GM12878 (cell line): ENCODE results near the gene IDI1. TPM values are rescaled to one million over a fixed set of nuclear protein-coding genes. Genes with fewer than 3 reads are reported as not detected.

Experiments
- ATAC-seq: fragments of 200-7000 bp; cut with Tn5 transposase; 3 replicates; pipeline ENCODE4 v1.9.1; 2020; ENCODE audit warnings: mild to moderate bottlenecking, moderate library complexity
- BruUV-seq: library from RNA; stranded (reverse); fragments of 400-500 nt; replicated peaks from 2 replicates; lab custom pipeline; 2021; lab: Mats Ljungman, UMichigan
- CTCF ChIA-PET: fragments of 300-600 bp; sonication (Branson Sonifier 250); formaldehyde crosslinking; extraction: SDS; loops from one replicate; lab custom pipeline; 2021; ENCODE audit warnings: inconsistent platforms; lab: Yijun Ruan, JAX
- POLR2A ChIA-PET: fragments of 350-600 bp; formaldehyde crosslinking; extraction: SDS; loops from one replicate; lab custom pipeline; 2021; ENCODE audit warnings: inconsistent platforms; lab: Charles Lee
- RAD21 ChIA-PET: fragments of 300-600 bp; sonication (Branson Sonifier 250); formaldehyde crosslinking; loops from one replicate; lab custom pipeline; 2023; ENCODE audit warnings: antibody characterized with exemption; ENCODE audit not compliant: unreplicated experiment; lab: Charles Lee
- SMC1A ChIA-PET: fragments of 300-600 bp; sonication (Branson Sonifier 250); formaldehyde crosslinking; loops from one replicate; lab custom pipeline; 2023; ENCODE audit not compliant: unreplicated experiment, uncharacterized antibody; lab: Charles Lee
- DNase-seq: peaks from one replicate; pipeline ENCODE4 v3.0.0-alpha.2; 2011; ENCODE audit warnings: low read depth, low spot score
- FAIRE-seq: peaks from 3 replicates; lab custom pipeline; 2011; peaks lifted over from hg19 to GRCh38; lab: Jason Lieb, UNC
- H2AFZ ChIP-seq: 2 replicates; pipeline ENCODE4 v1.6.0; 2011; ENCODE audit warnings: low read depth, low read length, control low read depth; ENCODE audit not compliant: control insufficient read depth
- H3K27ac ChIP-seq: 2 replicates; pipeline ENCODE4 v1.5.1; 2011; ENCODE audit warnings: control low read depth; ENCODE audit not compliant: control insufficient read depth, insufficient read depth
- H3K27me3 ChIP-seq, 2 experiments: replicated peaks in 1 of 2; 2 replicates each; pipeline versions ENCODE4 v1.6.0 to v1.6.1; 2011; ENCODE audit warnings: low read length in 1 of 2; ENCODE audit not compliant: control insufficient read depth in 2 of 2, insufficient read depth in 2 of 2
- H3K36me3 ChIP-seq, 2 experiments: 2 replicates each; pipeline ENCODE4 v1.5.1; 2011; ENCODE audit warnings: low read length in 1 of 2; ENCODE audit not compliant: control insufficient read depth in 2 of 2, insufficient read depth in 2 of 2
- H3K4me1 ChIP-seq: 2 replicates; pipeline ENCODE4 v1.6.1; 2011; ENCODE audit warnings: mild to moderate bottlenecking, low read length, moderate library complexity, mixed read lengths; ENCODE audit not compliant: control insufficient read depth, insufficient read depth
- H3K4me2 ChIP-seq: 2 replicates; pipeline ENCODE4 v1.6.0; 2011; ENCODE audit warnings: control low read depth; ENCODE audit not compliant: control insufficient read depth, insufficient read depth
- H3K4me3 ChIP-seq: fragments of 200-600 bp; sonication (generic); 2 replicates; pipeline ENCODE4 v1.5.1; 2016
- H3K79me2 ChIP-seq: 2 replicates; pipeline ENCODE4 v1.6.0; 2011; ENCODE audit warnings: low read length; ENCODE audit not compliant: control insufficient read depth, insufficient read depth
- H3K9ac ChIP-seq: 2 replicates; pipeline ENCODE4 v1.8.0; 2011; ENCODE audit warnings: low read length, control low read depth, mixed read lengths; ENCODE audit not compliant: control insufficient read depth, insufficient read depth
- H3K9me3 ChIP-seq: replicated peaks from 3 replicates; pipeline ENCODE4 v1.5.1; 2011; ENCODE audit warnings: mild to moderate bottlenecking, low read length; ENCODE audit not compliant: control insufficient read depth, insufficient read depth
- H4K20me1 ChIP-seq: 2 replicates; pipeline ENCODE4 v1.6.0; 2011; ENCODE audit not compliant: control insufficient read depth, insufficient read depth
- FOXK2 ChIP-seq: fragments of 450-650 bp; IDR thresholded peaks from 2 replicates; pipeline ENCODE4 v1.6.1; 2017; ENCODE audit warnings: mild to moderate bottlenecking, moderate library complexity
- LARP7 ChIP-seq: fragments of 450-650 bp; IDR thresholded peaks from 2 replicates; pipeline ENCODE4 v1.6.1; 2017; ENCODE audit warnings: mild to moderate bottlenecking
- MXI1 ChIP-seq: fragments of 150-350 bp; IDR thresholded peaks from 2 replicates; pipeline ENCODE4 v1.6.1; 2011; ENCODE audit warnings: low read depth, mild to moderate bottlenecking, inconsistent platforms, low read length, improper control_type of control experiment
- RAD21 ChIP-seq: IDR thresholded peaks from 2 replicates; pipeline ENCODE4 v1.6.1; 2011; ENCODE audit warnings: mild to moderate bottlenecking, low read depth, low read length, moderate library complexity; ENCODE audit not compliant: insufficient read depth
- RBBP5 ChIP-seq: fragments of 200-600 bp; sonication (generic); conservative IDR thresholded peaks from 2 replicates; pipeline ENCODE4 v1.6.1; 2016
- SMC3 ChIP-seq: IDR thresholded peaks from 2 replicates; pipeline ENCODE4 v1.6.1; 2011; ENCODE audit warnings: low read length, improper control_type of control experiment, borderline replicate concordance
- SRF ChIP-seq, 2 experiments: IDR thresholded peaks; 2 replicates each; pipeline ENCODE4 v1.6.1; 2011; ENCODE audit warnings: low read depth in 2 of 2, low read length in 2 of 2, mild to moderate bottlenecking in 1 of 2, moderate library complexity in 1 of 2
- SUPT20H ChIP-seq: IDR thresholded peaks from 2 replicates; pipeline ENCODE4 v1.6.1; 2011; ENCODE audit warnings: low read depth, mild to moderate bottlenecking, low read length, moderate library complexity, borderline replicate concordance; ENCODE audit not compliant: control insufficient read depth
- YY1 ChIP-seq: IDR thresholded peaks from 2 replicates; pipeline ENCODE4 v1.6.1; 2011; ENCODE audit warnings: low read depth, mild to moderate bottlenecking, low read length
- WGBS: methylation state at CpG from one replicate; pipeline ENCODE4 v1.1.6; 2016; ENCODE audit warnings: low lambda C conversion rate; ENCODE audit not compliant: insufficient replicate concordance, insufficient coverage; ENCODE audit errors: missing lambda C conversion rate; 5-methylcytosine and 5-hydroxymethylcytosine counted together
- in situ Hi-C: fragments of 300-500 bp; cut with MboI; formaldehyde crosslinking; loops from 9 replicates; pipeline ENCODE4 v1.14.3; 2018; ENCODE audit warnings: mixed read lengths
- intact Hi-C: fragments of 100-400 bp; cut with micrococcal nuclease; formaldehyde crosslinking; loops from one replicate; pipeline ENCODE4 v1.14.2; 2022; ENCODE audit not compliant: unreplicated experiment
- polyA plus RNA-seq, 11 experiments: library from polyadenylated mRNA; depleted of rRNA in 4 of 11; unstranded in 6 of 11; stranded (reverse) in 5 of 11; fragments of >200 nt; fragmentation: Nextera tagmentation in 4 of 11; fragmentation: Illumina TruSeq in 1 of 11; extraction: Ambion mirVana in 4 of 11; extraction: Trizol in 1 of 11; gene quantifications; 1 replicate in 1 of 11; 2 replicates in 10 of 11; pipeline versions ENCODE4 v1.2.1 to v1.2.3, GENCODE V29; 2011 to 2016; ENCODE audit warnings: inconsistent platforms in 2 of 11, missing spikeins in 2 of 11, low read depth in 1 of 11
- total RNA-seq, 4 experiments: library from RNA; depleted of rRNA in 3 of 4; stranded (reverse); fragments of >200 nt in 3 of 4; fragmentation: Illumina TruSeq in 1 of 4; extraction: Trizol in 1 of 4; gene quantifications; 2 replicates each; pipeline versions ENCODE4 v1.2.1 to v1.2.3, GENCODE V29; 2013 to 2021
- TF ChIP-seq, protein P1 (sequence below), 3 experiments: IDR thresholded peaks in 2 of 3; conservative IDR thresholded peaks in 1 of 3; 2 replicates each; pipeline ENCODE4 v1.5.1; 2011; ENCODE audit warnings: low read depth in 3 of 3, low read length in 3 of 3, mild to moderate bottlenecking in 3 of 3, control low read depth in 2 of 3, moderate library complexity in 2 of 3, inconsistent platforms in 1 of 3, mixed read lengths in 1 of 3; ENCODE audit not compliant: control insufficient read depth in 2 of 3, insufficient read depth in 1 of 3; ENCODE audit errors: extremely low read depth in 1 of 3

The IDI1 gene
- total and polyA plus RNA-seq, 10 of the 15 experiments (the other 5 are each of a cell fraction or from before 2014, with no cell fraction given), result 85.5 to 223 (median 157) TPM

DNA sequence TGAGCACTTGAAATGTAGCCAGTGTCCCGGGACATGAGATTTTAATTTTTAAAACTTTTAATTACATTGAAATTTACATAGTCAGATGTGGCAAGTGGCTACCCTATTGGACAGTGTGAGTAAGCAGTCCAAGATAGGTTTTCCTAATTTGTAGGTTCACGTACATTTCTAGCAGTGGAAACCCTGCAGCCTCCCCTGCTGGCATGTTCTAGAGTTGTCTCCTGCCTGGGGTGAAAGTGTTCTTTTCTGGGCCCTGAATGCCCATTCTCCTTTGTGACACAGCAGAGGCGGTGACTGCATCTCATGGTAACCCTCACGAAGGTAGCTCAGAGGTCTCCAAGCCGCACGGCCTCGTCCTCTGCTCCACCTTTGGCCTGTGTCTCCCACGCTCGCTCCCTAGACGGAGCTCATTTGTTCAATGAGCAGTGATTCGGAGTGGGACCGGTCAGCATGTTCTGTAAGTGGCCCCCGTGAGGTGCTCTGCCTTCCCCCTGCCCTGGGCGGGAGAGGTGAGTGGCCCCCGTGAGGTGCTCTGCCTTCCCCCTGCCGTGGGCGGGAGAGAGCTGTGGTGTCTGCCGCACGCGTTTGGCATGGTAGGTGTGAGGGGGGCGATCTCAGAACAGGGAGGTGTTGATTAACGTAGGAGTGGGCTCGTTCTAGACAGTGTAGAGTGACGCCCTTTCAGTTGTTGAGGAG, 25.3 kb upstream of the IDI1 start:
- ATAC-seq, result no peak
- no peak for DNase-seq
- no TSS peak for BruUV-seq
- Histone ChIP-seq H3K9ac (no peak overlapping the region), H3K27ac (no peak overlapping the region), H3K36me3 (peaks cover 1 to 13% of the 10 kb centered on the region in 2 experiments; a peak in 2 of 4 replicates), H3K27me3 (no peaks in the 10 kb centered on the region), H3K79me2 (no peaks in the 10 kb centered on the region; the same call in 1 of the 2 replicates), H2AFZ (no peak overlapping the region), H3K4me3 (no peak overlapping the region), H3K4me2 (no peak overlapping the region), H4K20me1 (no peaks in the 10 kb centered on the region), H3K9me3 (no peaks in the 10 kb centered on the region), H3K4me1 (no peaks in the 10 kb centered on the region)
- POLR2A ChIA-PET, result interaction anchor here (0.5 kb wide), 1 partner anchor 12 kb away, joined by 6 read pairs; no protein-coding TSS in a partner anchor
- no peak for FAIRE-seq
- RAD21 ChIA-PET, result interaction anchor here (1.0 to 1.4 kb wide), 2 partner anchors 25 to 210 kb away, joined by 3 to 4 read pairs; partner anchors contain the start of gene IDI1
- intact Hi-C loops (loop anchor here (10.0 kb wide), 1 partner anchor 559 kb away; no protein-coding TSS in a partner anchor), in situ Hi-C loops (loop anchor here (10.0 kb wide), 1 partner anchor 569 kb away; no protein-coding TSS in a partner anchor)
- SMC1A ChIA-PET, result no interaction called here
- CTCF ChIA-PET, result interaction anchor here (1.6 kb wide), 1 partner anchor 25 kb away, joined by 8 read pairs; the partner anchor contains the start of gene IDI1
- WGBS, result 95% methylated on average over 24 of the region's 24 CpGs
- TF ChIP-seq SMC3 (peak; percentile 12; the same call in 1 of the 2 replicates), SRF (IDR thresholded peaks at IDR 0.05; ENCODE audit: low read depth in 2 of 2, low read length in 2 of 2) (no peak), MXI1 (no peak), SUPT20H (no peak), RBBP5 (no peak), RAD21 (peak; percentile 35), LARP7 (no peak), FOXK2 (no peak), YY1 (no peak)
- TF ChIP-seq, protein P1, sequence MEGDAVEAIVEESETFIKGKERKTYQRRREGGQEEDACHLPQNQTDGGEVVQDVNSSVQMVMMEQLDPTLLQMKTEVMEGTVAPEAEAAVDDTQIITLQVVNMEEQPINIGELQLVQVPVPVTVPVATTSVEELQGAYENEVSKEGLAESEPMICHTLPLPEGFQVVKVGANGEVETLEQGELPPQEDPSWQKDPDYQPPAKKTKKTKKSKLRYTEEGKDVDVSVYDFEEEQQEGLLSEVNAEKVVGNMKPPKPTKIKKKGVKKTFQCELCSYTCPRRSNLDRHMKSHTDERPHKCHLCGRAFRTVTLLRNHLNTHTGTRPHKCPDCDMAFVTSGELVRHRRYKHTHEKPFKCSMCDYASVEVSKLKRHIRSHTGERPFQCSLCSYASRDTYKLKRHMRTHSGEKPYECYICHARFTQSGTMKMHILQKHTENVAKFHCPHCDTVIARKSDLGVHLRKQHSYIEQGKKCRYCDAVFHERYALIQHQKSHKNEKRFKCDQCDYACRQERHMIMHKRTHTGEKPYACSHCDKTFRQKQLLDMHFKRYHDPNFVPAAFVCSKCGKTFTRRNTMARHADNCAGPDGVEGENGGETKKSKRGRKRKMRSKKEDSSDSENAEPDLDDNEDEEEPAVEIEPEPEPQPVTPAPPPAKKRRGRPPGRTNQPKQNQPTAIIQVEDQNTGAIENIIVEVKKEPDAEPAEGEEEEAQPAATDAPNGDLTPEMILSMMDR (IDR thresholded peaks at IDR 0.05 in 2 of 3, conservative IDR thresholded peaks at IDR 0.05 in 1 of 3; ENCODE audit: control insufficient read depth in 2 of 3, extremely low read depth in 1 of 3, insufficient read depth in 1 of 3, low read depth in 3 of 3, low read length in 3 of 3), result peak; percentile 12 to 37 (median 29); a peak in 2 of 6 replicates
